GM21737 (cell line): ENCODE data around the gene PNMA8A.
"Not testable (repeated sequence)": the region's sequence is repeated elsewhere in the genome, so short reads cannot be mapped to it uniquely, and the experiment has no call there.

Source experiments
- ATAC-seq: cut with Tn5 transposase; IDR thresholded peaks from one replicate; pipeline ENCODE4 v1.9.1; 2021; ENCODE audit warnings: mild to moderate bottlenecking, moderate library complexity; ENCODE audit not compliant: unreplicated experiment

The PNMA8A gene, protein sequence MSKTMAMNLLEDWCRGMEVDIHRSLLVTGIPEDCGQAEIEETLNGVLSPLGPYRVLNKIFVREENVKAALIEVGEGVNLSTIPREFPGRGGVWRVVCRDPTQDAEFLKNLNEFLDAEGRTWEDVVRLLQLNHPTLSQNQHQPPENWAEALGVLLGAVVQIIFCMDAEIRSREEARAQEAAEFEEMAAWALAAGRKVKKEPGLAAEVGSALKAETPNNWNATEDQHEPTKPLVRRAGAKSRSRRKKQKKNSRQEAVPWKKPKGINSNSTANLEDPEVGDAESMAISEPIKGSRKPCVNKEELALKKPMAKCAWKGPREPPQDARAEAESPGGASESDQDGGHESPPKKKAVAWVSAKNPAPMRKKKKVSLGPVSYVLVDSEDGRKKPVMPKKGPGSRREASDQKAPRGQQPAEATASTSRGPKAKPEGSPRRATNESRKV

DNA sequence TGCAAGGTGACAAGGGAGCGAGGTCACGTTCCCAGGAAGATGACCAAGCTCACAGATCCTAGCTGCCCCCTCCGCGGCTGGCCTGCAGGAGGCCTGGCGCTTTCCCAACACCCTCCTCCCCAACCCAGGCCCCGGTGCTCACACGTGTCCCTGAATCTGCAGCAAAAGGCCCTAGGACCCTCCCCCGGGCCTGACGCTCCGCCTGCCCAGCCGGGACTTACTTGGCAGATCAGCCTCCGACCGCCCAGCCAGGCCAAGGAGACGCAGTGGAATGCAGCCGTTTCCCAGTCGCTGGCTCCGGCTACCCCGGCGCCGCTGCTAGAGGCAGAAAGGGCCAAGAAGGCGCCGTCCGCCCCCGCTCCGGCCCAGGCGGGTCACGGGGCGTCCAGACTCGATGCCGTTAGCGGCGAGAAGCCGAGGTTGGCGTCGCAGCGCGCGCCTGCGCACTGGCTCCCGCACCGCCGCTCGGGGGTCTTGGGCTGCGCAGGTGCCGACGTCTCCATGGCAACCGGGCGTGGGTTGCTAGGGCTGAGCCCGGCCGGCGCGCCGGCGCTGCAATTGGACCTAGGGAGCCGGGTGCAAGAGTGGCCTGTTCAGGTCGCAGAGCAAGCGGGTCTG is at the start of gene PNMA8A:
PNMA8A (minus strand) TSS at position 448 of the 618 bp plus-strand sequence. CDS start 528 bp downstream, outside the sequence.
- no peak for ATAC-seq

DNA sequence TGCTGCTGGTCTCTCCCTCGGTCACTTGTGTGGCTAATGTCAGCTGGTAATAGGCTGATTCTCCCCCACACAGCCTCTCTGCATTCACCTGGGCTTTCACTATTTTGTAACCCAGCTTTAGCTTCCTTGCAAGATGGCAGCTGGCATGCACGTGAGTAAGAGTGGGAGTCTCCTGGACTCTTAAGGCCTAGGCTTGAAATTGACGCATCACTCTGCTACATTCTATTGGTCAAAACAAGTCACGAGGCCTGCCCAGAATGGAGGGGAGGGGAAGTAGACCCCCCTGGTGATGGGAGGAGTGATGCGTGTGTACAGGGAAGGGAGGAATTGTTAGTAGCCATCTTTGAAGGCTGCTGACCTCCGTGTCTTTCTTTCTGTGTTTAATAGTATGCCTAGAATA is 49.3 kb upstream of the PNMA8A start:
- no peak for ATAC-seq

- ATAC-seq = no peak
These were observed 46.1 kb upstream of the PNMA8A start for GRCh38 chr19:46517471-46517870.

- no peak for ATAC-seq
These were observed 44.6 kb upstream of the PNMA8A start for GRCh38 chr19:46515879-46516350.

DNA sequence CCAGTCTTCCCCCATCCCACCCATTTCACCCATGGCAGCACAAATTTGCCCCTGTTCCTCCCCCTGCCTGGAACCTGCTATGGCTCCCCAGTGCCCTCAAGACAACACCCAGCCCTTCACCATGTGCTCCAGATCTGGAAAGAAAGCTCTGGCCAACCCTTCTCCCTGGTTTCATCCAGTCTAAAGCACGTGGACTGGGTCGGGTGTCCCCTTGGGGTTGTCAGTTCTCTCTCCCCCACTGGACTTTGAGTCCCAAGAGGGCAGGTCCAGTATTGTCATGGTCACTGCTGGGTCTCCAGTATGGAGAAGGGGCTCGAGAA is 43.9 kb upstream of the PNMA8A start:
- ATAC-seq = no peak

GRCh38 chr19:46514589-46515289 is 43.4 kb upstream of the PNMA8A start:
- ATAC-seq = no peak

GRCh38 chr19:46513461-46514236 is 42.3 kb upstream of the PNMA8A start:
- ATAC-seq = no peak

- no peak for ATAC-seq
These were observed 39.9 kb upstream of the PNMA8A start for GRCh38 chr19:46511237-46511636.

- no peak for ATAC-seq
These were observed 36.8 kb upstream of the PNMA8A start for GRCh38 chr19:46508206-46508605.

DNA sequence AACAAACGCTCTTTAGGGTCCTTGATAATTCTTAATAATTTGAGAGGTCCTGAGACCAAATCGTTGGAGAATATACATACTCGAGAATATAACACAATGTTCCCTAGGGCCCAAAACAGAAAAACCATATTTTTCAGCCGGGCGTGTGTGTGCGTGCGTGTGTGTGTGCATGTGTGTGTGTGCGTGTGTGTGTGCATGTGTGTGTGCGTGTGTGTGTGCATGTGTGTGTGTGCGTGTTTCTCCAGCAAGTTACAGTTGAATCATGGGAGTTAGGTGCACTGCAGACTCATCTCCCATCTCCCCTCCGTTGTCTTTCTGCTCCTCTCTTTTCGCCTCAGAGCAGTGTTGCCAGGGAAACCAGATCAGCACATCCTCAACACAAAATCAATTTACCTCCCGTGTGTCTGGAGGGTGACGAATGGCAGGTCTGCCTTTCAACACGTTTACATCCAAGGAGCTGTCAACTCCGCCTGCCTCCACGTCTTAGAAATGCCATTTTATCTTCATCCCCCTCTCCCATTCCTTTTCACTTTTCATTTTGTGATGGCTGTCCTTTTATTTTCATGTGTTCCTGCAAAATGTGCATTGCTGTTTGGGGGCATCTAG is 32.6 kb upstream of the PNMA8A start:
- no peak for ATAC-seq

- no peak for ATAC-seq
These were observed 31.5 kb upstream of the PNMA8A start for GRCh38 chr19:46502891-46503290.

DNA sequence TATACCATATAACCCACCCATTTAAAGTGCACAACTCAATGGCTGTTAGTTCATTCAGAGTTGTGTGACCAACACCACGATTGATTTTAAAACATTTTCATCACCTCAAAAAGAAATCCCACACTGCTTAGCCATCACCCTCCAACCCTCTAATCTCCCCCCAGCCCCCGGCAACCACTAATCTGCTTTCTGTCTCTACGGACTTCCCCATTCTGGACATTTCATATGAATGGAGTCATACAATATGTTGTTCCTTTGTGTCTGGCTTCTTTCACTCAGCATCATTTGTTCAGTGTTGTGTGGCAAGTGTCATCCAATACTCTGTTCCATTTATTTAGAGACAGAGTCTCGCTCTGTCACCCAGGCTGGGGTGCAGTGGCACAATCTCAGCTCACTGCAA is 28.3 kb upstream of the PNMA8A start:
- ATAC-seq = no peak

GRCh38 chr19:46497773-46498172 is 26.4 kb upstream of the PNMA8A start:
- no peak for ATAC-seq

DNA sequence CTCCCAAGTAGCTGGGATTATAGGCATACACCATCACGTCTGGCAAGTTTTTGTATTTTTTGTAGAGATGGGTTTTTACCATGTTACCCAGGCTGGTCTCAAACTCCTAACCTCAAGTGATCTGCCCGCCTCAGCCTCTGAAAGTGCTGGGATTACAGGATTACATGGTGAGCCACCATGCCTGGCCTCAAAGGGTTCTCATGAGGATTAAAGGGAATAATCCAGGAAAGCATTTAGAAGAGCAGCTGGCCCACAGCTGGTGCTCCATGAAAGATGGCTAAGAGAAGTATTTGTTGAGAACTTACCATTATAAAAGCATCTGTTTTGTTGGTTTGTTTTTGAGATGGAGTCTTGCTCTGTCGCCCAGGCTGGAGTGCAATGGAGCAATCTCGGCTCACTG is 25.5 kb upstream of the PNMA8A start:
- ATAC-seq = not testable (repeated sequence)

DNA sequence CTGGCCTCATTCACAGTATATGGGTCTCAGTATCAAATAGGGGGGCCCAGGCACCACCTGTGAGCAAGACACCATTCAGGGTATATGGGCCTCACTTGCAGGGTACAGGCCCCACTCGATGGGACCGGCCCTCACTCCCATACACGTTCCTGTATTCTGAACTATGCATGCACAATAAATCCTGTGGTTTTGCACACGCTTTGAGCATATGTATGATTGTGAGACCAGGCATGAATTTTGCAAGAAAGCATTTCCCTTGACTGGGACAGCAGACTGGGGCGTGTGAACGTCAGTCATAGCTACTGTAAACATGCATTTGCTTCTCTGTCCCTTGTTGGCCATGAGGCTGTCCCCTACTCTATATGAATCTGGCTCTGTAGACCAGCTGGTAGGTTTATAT is 24.9 kb upstream of the PNMA8A start:
- ATAC-seq = no peak

- no peak for ATAC-seq
These were observed 24.4 kb upstream of the PNMA8A start, which contains the start of gene PNMA8B for GRCh38 chr19:46495786-46496099. Gene PNMA8B, minus strand, starts transcription at chr19:46495867. Its CDS starts 402 bp downstream, at chr19:46495465.

GRCh38 chr19:46494941-46495785 is 23.8 kb upstream of the PNMA8A start:
- ATAC-seq = no peak

- ATAC-seq = no peak
These were observed 23.0 kb upstream of the PNMA8A start for GRCh38 chr19:46494146-46494940.
